ENCODE measurements around the gene MAP2K1.
A peak's percentile ranks its signal among the peaks of the same experiment; 100 is the strongest.

Gene MAP2K1

GRCh38 chr15:66405615-66406014 is 18.9 kb downstream of the MAP2K1 start:
- Histone ChIP-seq H3K27me3 (ENCODE audit: insufficient read depth, low read length) (no peaks in the 10 kb centered on the region), H3K36me3 (ENCODE audit: insufficient read depth, low read length) (no peaks in the 10 kb centered on the region; the same call in 1 of the 2 replicates), H2AFZ (ENCODE audit: low read length, unreplicated experiment) (no peak overlapping the region), H3K4me1 (ENCODE audit: control insufficient read depth, insufficient read depth, low read length, unreplicated experiment) (peaks cover 29% of the 10 kb centered on the region), H3K79me2 (ENCODE audit: control insufficient read depth, insufficient read depth, low read length, unreplicated experiment) (peaks cover 99% of the 10 kb centered on the region), H3K4me3 (ENCODE audit: low read depth, low read length) (0 out of 2 replicates have a peak overlapping the region, but pooled peaks have one; percentile 16), H3K27ac (ENCODE audit: low read depth, low read length) (no peak overlapping the region)

- Histone ChIP-seq H2AFZ (ENCODE audit: low read length, unreplicated experiment) (no peak overlapping the region), H3K79me2 (ENCODE audit: control insufficient read depth, insufficient read depth, low read length, unreplicated experiment) (peaks cover 96% of the 10 kb centered on the region), H3K4me3 (ENCODE audit: low read depth, low read length) (no peak overlapping the region), H3K4me1 (ENCODE audit: control insufficient read depth, insufficient read depth, low read length, unreplicated experiment) (peaks cover 27% of the 10 kb centered on the region), H3K27me3 (ENCODE audit: insufficient read depth, low read length) (no peaks in the 10 kb centered on the region), H3K27ac (ENCODE audit: low read depth, low read length) (no peak overlapping the region), H3K36me3 (ENCODE audit: insufficient read depth, low read length) (peaks cover 4% of the 10 kb centered on the region)
Observed at GRCh38 chr15:66408254-66408653, 21.5 kb downstream of the MAP2K1 start.

GRCh38 chr15:66408675-66409282 is 22.1 kb downstream of the MAP2K1 start:
- H3K4me3 ChIP-seq (ENCODE audit: low read depth, low read length), result no peak overlapping the region
- H3K4me1 ChIP-seq (ENCODE audit: control insufficient read depth, insufficient read depth, low read length, unreplicated experiment), result peaks cover 27% of the 10 kb centered on the region
- peaks cover 96% of the 10 kb centered on the region for H3K79me2 ChIP-seq (ENCODE audit: control insufficient read depth, insufficient read depth, low read length, unreplicated experiment)
- peaks cover 4% of the 10 kb centered on the region for H3K36me3 ChIP-seq (ENCODE audit: insufficient read depth, low read length)
- H3K27ac ChIP-seq (ENCODE audit: low read depth, low read length), result no peak overlapping the region
- H3K27me3 ChIP-seq (ENCODE audit: insufficient read depth, low read length), result no peaks in the 10 kb centered on the region
- no peak overlapping the region for H2AFZ ChIP-seq (ENCODE audit: low read length, unreplicated experiment)

GRCh38 chr15:66409565-66410108 is 22.9 kb downstream of the MAP2K1 start:
- Histone ChIP-seq H2AFZ (ENCODE audit: low read length, unreplicated experiment) (no peak overlapping the region), H3K4me3 (ENCODE audit: low read depth, low read length) (no peak overlapping the region), H3K36me3 (ENCODE audit: insufficient read depth, low read length) (peaks cover 12% of the 10 kb centered on the region), H3K79me2 (ENCODE audit: control insufficient read depth, insufficient read depth, low read length, unreplicated experiment) (peaks cover 96% of the 10 kb centered on the region), H3K27me3 (ENCODE audit: insufficient read depth, low read length) (no peaks in the 10 kb centered on the region), H3K27ac (ENCODE audit: low read depth, low read length) (no peak overlapping the region), H3K4me1 (ENCODE audit: control insufficient read depth, insufficient read depth, low read length, unreplicated experiment) (peaks cover 25% of the 10 kb centered on the region)

GRCh38 chr15:66411190-66411589 is 24.5 kb downstream of the MAP2K1 start:
- Histone ChIP-seq H3K4me1 (ENCODE audit: control insufficient read depth, insufficient read depth, low read length, unreplicated experiment) (peaks cover 11% of the 10 kb centered on the region), H3K36me3 (ENCODE audit: insufficient read depth, low read length) (peaks cover 13% of the 10 kb centered on the region), H2AFZ (ENCODE audit: low read length, unreplicated experiment) (no peak overlapping the region), H3K27me3 (ENCODE audit: insufficient read depth, low read length) (no peaks in the 10 kb centered on the region), H3K27ac (ENCODE audit: low read depth, low read length) (no peak overlapping the region), H3K4me3 (ENCODE audit: low read depth, low read length) (no peak overlapping the region), H3K79me2 (ENCODE audit: control insufficient read depth, insufficient read depth, low read length, unreplicated experiment) (peaks cover 96% of the 10 kb centered on the region)

GRCh38 chr15:66412220-66412619 is 25.5 kb downstream of the MAP2K1 start:
- H3K4me3 ChIP-seq (ENCODE audit: low read depth, low read length), result no peak overlapping the region
- no peak overlapping the region for H3K27ac ChIP-seq (ENCODE audit: low read depth, low read length)
- H3K27me3 ChIP-seq (ENCODE audit: insufficient read depth, low read length), result no peaks in the 10 kb centered on the region
- peaks cover 13% of the 10 kb centered on the region for H3K36me3 ChIP-seq (ENCODE audit: insufficient read depth, low read length)
- peaks cover 18% of the 10 kb centered on the region for H3K4me1 ChIP-seq (ENCODE audit: control insufficient read depth, insufficient read depth, low read length, unreplicated experiment)
- peaks cover 96% of the 10 kb centered on the region for H3K79me2 ChIP-seq (ENCODE audit: control insufficient read depth, insufficient read depth, low read length, unreplicated experiment)
- H2AFZ ChIP-seq (ENCODE audit: low read length, unreplicated experiment), result no peak overlapping the region

- peaks cover 32% of the 10 kb centered on the region for H3K4me1 ChIP-seq (ENCODE audit: control insufficient read depth, insufficient read depth, low read length, unreplicated experiment)
- peaks cover 13% of the 10 kb centered on the region; the same call in 1 of the 2 replicates for H3K36me3 ChIP-seq (ENCODE audit: insufficient read depth, low read length)
- H3K27me3 ChIP-seq (ENCODE audit: insufficient read depth, low read length), result no peaks in the 10 kb centered on the region
- H3K79me2 ChIP-seq (ENCODE audit: control insufficient read depth, insufficient read depth, low read length, unreplicated experiment), result peaks cover 96% of the 10 kb centered on the region
- H2AFZ ChIP-seq (ENCODE audit: low read length, unreplicated experiment), result no peak overlapping the region
- no peak overlapping the region for H3K27ac ChIP-seq (ENCODE audit: low read depth, low read length)
- no peak overlapping the region for H3K4me3 ChIP-seq (ENCODE audit: low read depth, low read length)
Observed at GRCh38 chr15:66413579-66413978, 26.9 kb downstream of the MAP2K1 start.

- Histone ChIP-seq H3K36me3 (ENCODE audit: insufficient read depth, low read length) (peaks cover 13% of the 10 kb centered on the region; the same call in 1 of the 2 replicates), H3K79me2 (ENCODE audit: control insufficient read depth, insufficient read depth, low read length, unreplicated experiment) (peaks cover 96% of the 10 kb centered on the region), H3K27ac (ENCODE audit: low read depth, low read length) (no peak overlapping the region), H3K4me3 (ENCODE audit: low read depth, low read length) (no peak overlapping the region), H3K4me1 (ENCODE audit: control insufficient read depth, insufficient read depth, low read length, unreplicated experiment) (peaks cover 32% of the 10 kb centered on the region), H3K27me3 (ENCODE audit: insufficient read depth, low read length) (no peaks in the 10 kb centered on the region), H2AFZ (ENCODE audit: low read length, unreplicated experiment) (no peak overlapping the region)
Observed at GRCh38 chr15:66415360-66415759, 28.6 kb downstream of the MAP2K1 start.

GRCh38 chr15:66417736-66418135 is 31.0 kb downstream of the MAP2K1 start:
- Histone ChIP-seq H3K36me3 (ENCODE audit: insufficient read depth, low read length) (peaks cover 9% of the 10 kb centered on the region; the same call in 1 of the 2 replicates), H3K27ac (ENCODE audit: low read depth, low read length) (peak overlapping the region; percentile 54), H3K4me1 (ENCODE audit: control insufficient read depth, insufficient read depth, low read length, unreplicated experiment) (peaks cover 22% of the 10 kb centered on the region), H3K4me3 (ENCODE audit: low read depth, low read length) (peak overlapping the region; percentile 78), H3K27me3 (ENCODE audit: insufficient read depth, low read length) (no peaks in the 10 kb centered on the region), H3K79me2 (ENCODE audit: control insufficient read depth, insufficient read depth, low read length, unreplicated experiment) (peaks cover 94% of the 10 kb centered on the region), H2AFZ (ENCODE audit: low read length, unreplicated experiment) (peak overlapping the region; percentile 49)

GRCh38 chr15:66419471-66419870 is 32.8 kb downstream of the MAP2K1 start:
- H3K27ac ChIP-seq (ENCODE audit: low read depth, low read length), result no peak overlapping the region
- no peak overlapping the region for H2AFZ ChIP-seq (ENCODE audit: low read length, unreplicated experiment)
- H3K4me3 ChIP-seq (ENCODE audit: low read depth, low read length), result no peak overlapping the region
- H3K79me2 ChIP-seq (ENCODE audit: control insufficient read depth, insufficient read depth, low read length, unreplicated experiment), result peaks cover 86% of the 10 kb centered on the region
- H3K27me3 ChIP-seq (ENCODE audit: insufficient read depth, low read length), result no peaks in the 10 kb centered on the region
- H3K36me3 ChIP-seq (ENCODE audit: insufficient read depth, low read length), result peaks cover 2% of the 10 kb centered on the region; the same call in 1 of the 2 replicates
- H3K4me1 ChIP-seq (ENCODE audit: control insufficient read depth, insufficient read depth, low read length, unreplicated experiment), result peaks cover 22% of the 10 kb centered on the region

- Histone ChIP-seq H3K27ac (ENCODE audit: low read depth, low read length) (no peak overlapping the region), H2AFZ (ENCODE audit: low read length, unreplicated experiment) (no peak overlapping the region), H3K36me3 (ENCODE audit: insufficient read depth, low read length) (no peaks in the 10 kb centered on the region; the same call in 1 of the 2 replicates), H3K27me3 (ENCODE audit: insufficient read depth, low read length) (no peaks in the 10 kb centered on the region), H3K4me1 (ENCODE audit: control insufficient read depth, insufficient read depth, low read length, unreplicated experiment) (peaks cover 13% of the 10 kb centered on the region), H3K4me3 (ENCODE audit: low read depth, low read length) (no peak overlapping the region), H3K79me2 (ENCODE audit: control insufficient read depth, insufficient read depth, low read length, unreplicated experiment) (peaks cover 81% of the 10 kb centered on the region)
Observed at GRCh38 chr15:66422347-66422746, 35.6 kb downstream of the MAP2K1 start.
